Transverse colon (tissue), 3 donors: ENCODE measurements around the gene LRRC4B.

Source experiments
- EP300 ChIP-seq: sonication (generic); formaldehyde crosslinking; IDR thresholded peaks from one replicate; pipeline ENCODE4 v1.6.1; 2017; ENCODE audit warnings: antibody characterized with exemption, low read depth
- TF ChIP-seq, protein P1 (sequence below), 5 experiments: fragments of 200-600 bp in 3 of 5; fragments of 450-650 bp in 2 of 5; sonication (generic) in 3 of 5; IDR thresholded peaks; 1 replicate in 2 of 5; 2 replicates in 3 of 5; pipeline ENCODE4 v1.5.1; 2016 to 2017; ENCODE audit warnings: antibody characterized with exemption in 5 of 5, inconsistent platforms in 3 of 5, mild to moderate bottlenecking in 2 of 5, moderate library complexity in 1 of 5

DNA sequence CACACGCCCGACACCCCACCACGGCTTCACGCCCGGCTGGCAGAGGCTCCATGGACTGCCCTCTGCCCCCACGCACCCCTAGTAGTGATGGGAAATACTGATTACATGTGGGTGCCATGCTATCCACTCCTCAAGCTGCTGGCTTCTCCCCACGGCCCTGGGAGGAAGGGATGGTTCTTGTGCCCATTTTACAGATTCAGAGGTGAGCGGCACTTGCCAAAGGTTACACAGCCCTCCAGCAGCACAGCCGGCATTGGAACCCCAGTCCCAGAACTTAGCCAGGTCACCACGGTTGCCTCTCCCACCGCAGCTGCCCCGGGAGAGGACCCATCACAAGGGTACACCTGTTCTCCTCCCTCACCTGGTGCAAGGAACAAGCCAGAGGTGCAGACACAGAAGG is 13.2 kb downstream of the LRRC4B start:
- TF ChIP-seq, protein P1, sequence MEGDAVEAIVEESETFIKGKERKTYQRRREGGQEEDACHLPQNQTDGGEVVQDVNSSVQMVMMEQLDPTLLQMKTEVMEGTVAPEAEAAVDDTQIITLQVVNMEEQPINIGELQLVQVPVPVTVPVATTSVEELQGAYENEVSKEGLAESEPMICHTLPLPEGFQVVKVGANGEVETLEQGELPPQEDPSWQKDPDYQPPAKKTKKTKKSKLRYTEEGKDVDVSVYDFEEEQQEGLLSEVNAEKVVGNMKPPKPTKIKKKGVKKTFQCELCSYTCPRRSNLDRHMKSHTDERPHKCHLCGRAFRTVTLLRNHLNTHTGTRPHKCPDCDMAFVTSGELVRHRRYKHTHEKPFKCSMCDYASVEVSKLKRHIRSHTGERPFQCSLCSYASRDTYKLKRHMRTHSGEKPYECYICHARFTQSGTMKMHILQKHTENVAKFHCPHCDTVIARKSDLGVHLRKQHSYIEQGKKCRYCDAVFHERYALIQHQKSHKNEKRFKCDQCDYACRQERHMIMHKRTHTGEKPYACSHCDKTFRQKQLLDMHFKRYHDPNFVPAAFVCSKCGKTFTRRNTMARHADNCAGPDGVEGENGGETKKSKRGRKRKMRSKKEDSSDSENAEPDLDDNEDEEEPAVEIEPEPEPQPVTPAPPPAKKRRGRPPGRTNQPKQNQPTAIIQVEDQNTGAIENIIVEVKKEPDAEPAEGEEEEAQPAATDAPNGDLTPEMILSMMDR (IDR thresholded peaks at IDR 0.05) = no peak
- TF ChIP-seq EP300 = no peak
